ENCODE measurements around the gene GNA12.

GNA12 gene

DNA sequence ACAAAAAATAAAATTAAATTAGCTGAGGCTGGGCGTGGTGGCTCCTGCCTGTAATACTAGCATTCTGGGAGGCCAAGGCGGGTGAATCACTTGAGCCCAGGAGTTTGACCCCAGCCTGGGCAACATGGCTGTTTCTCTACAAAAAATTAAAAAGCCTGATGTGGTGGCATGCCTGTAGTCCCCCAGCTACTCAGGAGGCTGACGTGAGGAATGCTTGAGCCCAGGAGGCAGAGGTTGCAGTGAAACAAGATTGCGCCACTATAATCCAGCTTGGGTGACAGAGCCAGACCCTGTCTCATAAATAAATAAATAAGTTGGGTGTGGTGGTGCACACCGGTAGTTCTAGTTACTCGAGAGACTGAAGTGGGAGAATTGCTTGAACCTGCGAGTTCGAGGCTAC, 65.1 kb downstream of the GNA12 start:
- in situ Hi-C loops (cut with HindIII; ENCODE audit: low sequenced_read_pairs), result no loop called here
- TF ChIP-seq, protein P1, sequence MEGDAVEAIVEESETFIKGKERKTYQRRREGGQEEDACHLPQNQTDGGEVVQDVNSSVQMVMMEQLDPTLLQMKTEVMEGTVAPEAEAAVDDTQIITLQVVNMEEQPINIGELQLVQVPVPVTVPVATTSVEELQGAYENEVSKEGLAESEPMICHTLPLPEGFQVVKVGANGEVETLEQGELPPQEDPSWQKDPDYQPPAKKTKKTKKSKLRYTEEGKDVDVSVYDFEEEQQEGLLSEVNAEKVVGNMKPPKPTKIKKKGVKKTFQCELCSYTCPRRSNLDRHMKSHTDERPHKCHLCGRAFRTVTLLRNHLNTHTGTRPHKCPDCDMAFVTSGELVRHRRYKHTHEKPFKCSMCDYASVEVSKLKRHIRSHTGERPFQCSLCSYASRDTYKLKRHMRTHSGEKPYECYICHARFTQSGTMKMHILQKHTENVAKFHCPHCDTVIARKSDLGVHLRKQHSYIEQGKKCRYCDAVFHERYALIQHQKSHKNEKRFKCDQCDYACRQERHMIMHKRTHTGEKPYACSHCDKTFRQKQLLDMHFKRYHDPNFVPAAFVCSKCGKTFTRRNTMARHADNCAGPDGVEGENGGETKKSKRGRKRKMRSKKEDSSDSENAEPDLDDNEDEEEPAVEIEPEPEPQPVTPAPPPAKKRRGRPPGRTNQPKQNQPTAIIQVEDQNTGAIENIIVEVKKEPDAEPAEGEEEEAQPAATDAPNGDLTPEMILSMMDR (IDR thresholded peaks at IDR 0.05; ENCODE audit: low read depth, low read length, missing control alignments), result no peak
- no peak for DNase-seq (ENCODE audit: low read depth)
- H3K4me3 ChIP-seq (ENCODE audit: low read depth, low read length), result no peak overlapping the region

DNA sequence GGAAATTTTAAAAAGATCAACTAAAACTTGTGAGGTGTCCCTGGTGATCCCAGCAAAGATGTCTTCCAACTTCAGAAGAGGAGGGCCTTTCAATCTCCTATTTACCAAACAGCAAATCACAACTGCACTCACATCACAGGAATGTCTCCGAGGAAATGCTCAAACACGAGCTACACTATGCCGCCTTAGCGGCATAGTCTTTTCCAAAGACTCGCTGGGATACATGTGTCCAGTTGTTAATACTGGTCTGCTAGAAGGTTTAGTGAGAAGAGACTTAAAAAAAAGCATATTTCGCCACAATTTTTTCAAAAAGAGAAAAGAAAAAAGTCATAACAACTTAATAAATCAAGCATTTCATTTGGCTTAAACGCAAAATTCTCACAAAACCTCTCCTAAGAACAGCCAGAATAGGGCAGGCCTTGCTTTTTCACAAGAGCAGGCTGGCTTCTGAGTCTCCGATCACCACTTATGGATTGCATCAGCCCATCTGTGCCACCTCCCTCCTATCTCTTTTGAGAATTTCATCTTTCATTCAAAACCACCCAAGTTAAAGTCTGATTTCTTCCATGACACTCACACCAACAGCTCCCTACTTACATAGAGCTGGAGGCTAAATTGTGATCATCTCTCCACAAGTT, 66.1 kb downstream of the GNA12 start:
- H3K4me3 ChIP-seq (ENCODE audit: low read depth, low read length), result no peak overlapping the region
- TF ChIP-seq, protein P1 (IDR thresholded peaks at IDR 0.05; ENCODE audit: low read depth, low read length, missing control alignments), result no peak
- DNase-seq (ENCODE audit: low read depth), result no peak
- in situ Hi-C loops (cut with HindIII; ENCODE audit: low sequenced_read_pairs), result no loop called here

DNA sequence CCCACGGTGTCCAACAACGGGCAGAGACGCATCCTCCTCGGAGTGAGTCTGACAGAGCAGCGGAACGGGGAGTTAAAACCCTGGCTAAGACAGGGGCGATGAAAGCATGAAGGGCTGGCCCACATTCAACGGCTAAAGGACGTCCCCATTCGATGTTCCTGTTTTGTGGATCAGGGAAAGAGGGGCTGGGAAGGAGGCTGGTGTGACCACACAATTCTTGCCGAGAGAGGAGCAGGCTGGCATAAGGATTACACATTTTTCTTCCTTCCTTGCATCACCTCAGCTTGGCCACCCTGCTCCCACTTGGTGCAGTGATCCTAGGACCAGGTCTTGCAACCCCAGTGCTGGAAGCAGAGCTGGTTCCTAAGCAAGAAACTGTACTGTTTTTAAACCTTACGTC, 67.7 kb downstream of the GNA12 start:
- no peak overlapping the region for H3K4me3 ChIP-seq (ENCODE audit: low read depth, low read length)
- TF ChIP-seq, protein P1 (IDR thresholded peaks at IDR 0.05; ENCODE audit: low read depth, low read length, missing control alignments), result no peak
- in situ Hi-C loops (cut with HindIII; ENCODE audit: low sequenced_read_pairs), result no loop called here
- no peak for DNase-seq (ENCODE audit: low read depth)

DNA sequence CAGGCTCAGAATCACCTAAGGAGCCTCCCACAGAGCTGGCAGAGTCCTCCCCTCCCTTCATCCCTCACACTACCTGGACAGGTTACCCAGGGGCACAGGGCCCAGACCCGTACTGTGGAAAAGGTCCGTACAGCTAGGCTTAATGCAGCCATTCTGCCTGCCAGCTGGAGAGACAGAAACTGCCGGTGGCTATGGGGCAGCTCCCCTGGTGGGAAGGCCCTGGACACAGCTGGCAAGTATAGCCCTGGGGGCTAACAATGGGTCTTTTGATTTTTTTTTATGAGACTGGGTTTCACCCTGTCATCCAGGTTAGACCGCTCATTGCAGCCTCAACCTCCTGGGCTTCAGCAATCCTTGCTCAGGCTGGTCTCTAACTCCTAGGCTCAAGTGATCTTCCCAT, 68.3 kb downstream of the GNA12 start:
- TF ChIP-seq, protein P1 (IDR thresholded peaks at IDR 0.05; ENCODE audit: low read depth, low read length, missing control alignments), result no peak
- no peak for DNase-seq (ENCODE audit: low read depth)
- in situ Hi-C loops (cut with HindIII; ENCODE audit: low sequenced_read_pairs), result no loop called here
- H3K4me3 ChIP-seq (ENCODE audit: low read depth, low read length), result no peak overlapping the region

DNA sequence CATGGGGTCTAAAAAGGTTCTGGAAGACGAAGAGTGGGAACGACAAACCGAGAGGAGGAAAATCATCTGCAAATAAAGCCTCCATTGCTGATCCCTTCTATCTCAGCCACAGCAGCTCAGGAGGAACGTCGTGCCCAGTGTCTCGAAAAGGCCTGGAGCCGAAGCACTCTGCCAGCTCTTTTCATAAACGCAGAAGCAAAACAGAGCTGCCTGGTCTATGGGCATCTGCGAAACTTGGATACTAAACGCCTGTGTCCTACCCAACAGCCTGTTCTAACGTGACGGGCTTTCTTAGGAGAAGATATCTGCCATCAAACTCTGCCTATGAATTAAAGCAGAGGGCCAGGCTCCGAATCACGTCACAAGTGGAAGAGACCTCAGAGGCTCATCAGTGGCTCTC, 68.7 kb downstream of the GNA12 start:
- TF ChIP-seq, protein P1 (IDR thresholded peaks at IDR 0.05; ENCODE audit: low read depth, low read length, missing control alignments), result no peak
- in situ Hi-C loops (cut with HindIII; ENCODE audit: low sequenced_read_pairs), result no loop called here
- DNase-seq (ENCODE audit: low read depth), result no peak
- no peak overlapping the region for H3K4me3 ChIP-seq (ENCODE audit: low read depth, low read length)

DNA sequence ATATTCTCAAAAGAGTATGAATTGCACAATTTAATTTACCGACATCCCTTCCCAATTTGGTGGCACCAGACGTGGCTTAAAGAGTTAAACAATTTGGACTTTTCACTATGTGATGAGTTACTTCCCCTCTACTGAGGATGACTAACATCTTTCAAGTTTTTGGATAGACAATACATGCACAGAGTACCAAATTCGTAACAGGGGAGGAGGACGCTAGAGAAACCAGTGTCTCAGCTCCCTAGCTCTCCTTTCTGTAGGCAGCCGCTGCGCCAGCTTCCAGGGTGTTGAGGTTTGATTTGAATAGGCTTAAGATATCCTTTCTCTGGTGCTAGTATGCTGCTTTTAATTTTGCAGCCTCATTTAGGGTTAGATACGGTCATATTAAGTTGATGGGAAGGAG, 69.2 kb downstream of the GNA12 start:
- DNase-seq (ENCODE audit: low read depth), result no peak
- TF ChIP-seq, protein P1 (IDR thresholded peaks at IDR 0.05; ENCODE audit: low read depth, low read length, missing control alignments), result no peak
- in situ Hi-C loops (cut with HindIII; ENCODE audit: low sequenced_read_pairs), result no loop called here

More for the DNA sequence above, 69.2 kb downstream of the GNA12 start:
- no peak overlapping the region for H3K4me3 ChIP-seq (ENCODE audit: low read depth, low read length)
